Right lobe of liver (tissue), 4 donors: ENCODE data around the gene MUC13.

ENCODE experiments used
- POLR2A ChIP-seq: fragments of 450-650 bp; IDR thresholded peaks from one replicate; pipeline ENCODE4 v1.6.1; 2017; ENCODE audit warnings: antibody characterized with exemption, mild to moderate bottlenecking
- TF ChIP-seq, protein P1 (sequence below), 4 donors: fragments of 200-600 bp in 3 of 4; fragments of 450-650 bp in 1 of 4; IDR thresholded peaks; one replicate each; pipeline versions ENCODE4 v1.5.1 to v1.8.0; 2016 to 2022; ENCODE audit warnings: antibody characterized with exemption in 4 of 4, mild to moderate bottlenecking in 2 of 4
- donor health status: DM: no; HTN: no; CAD: no.
- donor health status: DM: no; HTN: no; CAD: no.
- donor health status: DM: no; HTN: yes; CAD: no.

DNA sequence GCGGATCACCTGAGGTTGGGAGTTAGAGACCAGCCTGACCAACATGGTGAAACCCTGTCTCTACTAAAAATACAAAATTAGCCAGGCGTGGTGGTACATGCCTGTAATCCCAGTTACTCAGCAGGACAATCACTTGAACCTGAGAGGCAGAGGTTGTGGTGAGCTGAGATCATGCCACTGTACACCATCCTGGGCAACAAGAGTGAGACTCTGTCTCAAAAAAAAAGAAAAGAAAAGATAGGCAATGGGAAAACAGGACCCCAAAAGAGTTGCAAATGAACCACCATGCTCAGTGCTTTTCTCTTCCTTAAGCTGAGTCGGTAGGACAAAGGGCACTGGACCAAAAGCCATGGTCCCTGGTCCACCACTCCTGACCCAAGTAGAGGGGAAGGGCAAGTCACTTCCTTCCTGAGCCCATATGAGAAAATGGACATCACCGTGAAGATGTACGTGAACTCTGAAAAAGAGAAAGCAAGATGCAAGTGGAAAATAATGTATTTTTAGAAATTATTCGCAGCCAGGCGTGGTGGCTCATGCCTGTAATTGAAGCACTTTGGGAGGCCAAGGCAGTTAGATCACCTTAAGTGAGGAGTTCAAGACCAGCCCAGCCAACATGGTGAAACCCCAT, 50.0 kb downstream of the MUC13 start:
- TF ChIP-seq, protein P1, sequence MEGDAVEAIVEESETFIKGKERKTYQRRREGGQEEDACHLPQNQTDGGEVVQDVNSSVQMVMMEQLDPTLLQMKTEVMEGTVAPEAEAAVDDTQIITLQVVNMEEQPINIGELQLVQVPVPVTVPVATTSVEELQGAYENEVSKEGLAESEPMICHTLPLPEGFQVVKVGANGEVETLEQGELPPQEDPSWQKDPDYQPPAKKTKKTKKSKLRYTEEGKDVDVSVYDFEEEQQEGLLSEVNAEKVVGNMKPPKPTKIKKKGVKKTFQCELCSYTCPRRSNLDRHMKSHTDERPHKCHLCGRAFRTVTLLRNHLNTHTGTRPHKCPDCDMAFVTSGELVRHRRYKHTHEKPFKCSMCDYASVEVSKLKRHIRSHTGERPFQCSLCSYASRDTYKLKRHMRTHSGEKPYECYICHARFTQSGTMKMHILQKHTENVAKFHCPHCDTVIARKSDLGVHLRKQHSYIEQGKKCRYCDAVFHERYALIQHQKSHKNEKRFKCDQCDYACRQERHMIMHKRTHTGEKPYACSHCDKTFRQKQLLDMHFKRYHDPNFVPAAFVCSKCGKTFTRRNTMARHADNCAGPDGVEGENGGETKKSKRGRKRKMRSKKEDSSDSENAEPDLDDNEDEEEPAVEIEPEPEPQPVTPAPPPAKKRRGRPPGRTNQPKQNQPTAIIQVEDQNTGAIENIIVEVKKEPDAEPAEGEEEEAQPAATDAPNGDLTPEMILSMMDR (IDR thresholded peaks at IDR 0.05): no peak
- no peak for TF ChIP-seq POLR2A
